Keratinocyte (primary cell): ENCODE results near the gene CREB3L2.

Experiments used
- CTCF ChIP-seq, 3 experiments: IDR thresholded peaks in 1 of 3; conservative IDR thresholded peaks in 1 of 3; optimal IDR thresholded peaks in 1 of 3; 2 replicates in 2 of 3; 3 replicates in 1 of 3; pipeline versions ENCODE3 to v1.5.1; 2011; ENCODE audit warnings: low read length in 3 of 3, mild to moderate bottlenecking in 3 of 3, moderate library complexity in 2 of 3, control low read depth in 1 of 3, inconsistent platforms in 1 of 3; ENCODE audit not compliant: insufficient read depth in 2 of 3; ENCODE audit errors: extremely low read depth in 1 of 3
- EZH2 ChIP-seq: IDR thresholded peaks from one replicate; pipeline ENCODE4 v1.6.1; 2012; ENCODE audit warnings: inconsistent platforms, mild to moderate bottlenecking, low read length, moderate library complexity

- TF ChIP-seq CTCF (optimal IDR thresholded peaks at IDR 0.05 in 1 of 3, IDR thresholded peaks at IDR 0.05 in 1 of 3, conservative IDR thresholded peaks at IDR 0.05 in 1 of 3; ENCODE audit: extremely low read depth in 1 of 3, insufficient read depth in 2 of 3, low read length in 3 of 3), result no peak
- no peak for TF ChIP-seq EZH2
Measured at GRCh38 chr7:137981668-137982067, 20.2 kb downstream of the CREB3L2 start.
